Left ventricle myocardium inferior (tissue), 1 donor: ENCODE results near the gene PODN. TPM values are rescaled to one million over a fixed set of nuclear protein-coding genes. Genes with fewer than 3 reads are reported as not detected.

Source experiments
- DNase-seq: peaks from one replicate; pipeline ENCODE4 v3.0.0-alpha.2; 2020
- H3K27ac ChIP-seq: fragments of 200-600 bp; replicated peaks from 2 replicates; pipeline ENCODE4 v1.8.0; 2021
- H3K27me3 ChIP-seq: fragments of 200-600 bp; 2 replicates; pipeline ENCODE4 v1.8.0; 2021; ENCODE audit warnings: low read depth
- H3K36me3 ChIP-seq: fragments of 200-600 bp; 2 replicates; pipeline ENCODE4 v1.8.0; 2021
- H3K4me1 ChIP-seq: fragments of 200-600 bp; 2 replicates; pipeline ENCODE4 v1.8.0; 2021
- H3K4me3 ChIP-seq: fragments of 200-600 bp; 2 replicates; pipeline ENCODE4 v1.8.0; 2021; ENCODE audit warnings: mild to moderate bottlenecking, moderate library complexity
- H3K9me3 ChIP-seq: fragments of 200-600 bp; replicated peaks from 2 replicates; pipeline ENCODE4 v1.8.0; 2021
- CTCF ChIP-seq: fragments of 200-600 bp; IDR thresholded peaks from 2 replicates; pipeline ENCODE4 v1.8.0; 2021; ENCODE audit warnings: antibody characterized with exemption, mild to moderate bottlenecking, borderline replicate concordance
- intact Hi-C: fragments of 100-400 bp; cut with micrococcal nuclease; formaldehyde crosslinking; loops from one replicate; pipeline ENCODE4 v1.11.0; 2022
- total RNA-seq: library from RNA; stranded (reverse); fragmentation: NEBNext Ultra II Directional; extraction: Animal tissue kit (Norgen Biotek cat#: 25700); gene quantifications from one replicate; pipeline ENCODE4 v1.2.1, GENCODE V29; 2021
- donor health status: DM: no; HTN: yes; CAD: no; lungs with severe emphysema.

The PODN gene
- total RNA-seq, 1 donor from 2014 or later, result 22.9 TPM

DNA sequence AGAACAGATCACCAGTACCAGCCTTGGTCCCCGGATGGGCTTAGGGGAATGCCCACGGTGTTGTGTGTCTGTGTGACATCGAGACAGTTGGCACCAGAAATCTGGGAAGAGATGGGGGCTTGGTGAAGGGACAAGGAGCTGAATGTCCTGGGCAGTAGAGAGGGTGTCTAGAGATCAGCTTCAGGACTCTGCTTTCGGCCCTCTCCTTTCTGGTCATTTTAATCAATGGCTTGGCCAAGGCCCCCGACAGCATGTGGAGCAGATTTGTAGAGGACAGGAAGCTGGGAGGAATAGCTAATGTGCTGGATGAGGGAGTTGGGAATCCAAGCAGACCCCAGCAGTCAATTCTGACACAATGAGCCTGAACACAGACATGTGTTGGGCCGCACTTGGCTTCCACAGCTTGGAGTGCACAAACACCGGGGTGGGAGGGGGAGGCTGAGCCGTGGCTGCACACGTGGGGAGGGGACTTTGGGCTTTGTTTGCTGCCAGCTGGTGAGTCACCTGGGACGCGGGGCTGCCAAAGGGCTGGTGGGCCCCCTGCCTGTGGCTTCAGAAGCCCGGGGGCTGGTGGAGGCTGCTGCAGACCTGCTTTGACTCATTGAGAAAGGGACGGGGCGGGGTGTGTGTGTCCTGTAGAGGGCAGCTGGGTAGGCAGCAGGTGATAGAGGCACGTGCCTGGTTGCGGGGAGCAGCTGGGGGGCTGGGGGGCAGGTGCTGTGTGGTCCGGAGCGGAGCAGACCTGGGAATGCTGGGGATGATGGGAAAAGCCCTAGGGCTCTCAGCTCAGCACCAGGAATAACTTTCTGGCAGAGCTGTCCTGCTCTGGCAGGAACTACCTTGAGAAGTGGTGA, 59.5 kb downstream of the PODN start:
- intact Hi-C loops, result no loop called here
- no peaks in the 10 kb centered on the region for H3K9me3 ChIP-seq
- H3K27me3 ChIP-seq, result peaks cover 6% of the 10 kb centered on the region
- H3K4me3 ChIP-seq, result no peak overlapping the region
- no peaks in the 10 kb centered on the region for H3K36me3 ChIP-seq
- peak overlapping the region; percentile 86 for H3K27ac ChIP-seq
- DNase-seq, result peak; percentile 69
- H3K4me1 ChIP-seq, result peaks cover 47% of the 10 kb centered on the region
- TF ChIP-seq CTCF, result no peak

- Histone ChIP-seq H3K27ac (peak overlapping the region; percentile 86), H3K4me1 (peaks cover 47% of the 10 kb centered on the region), H3K36me3 (no peaks in the 10 kb centered on the region), H3K9me3 (no peaks in the 10 kb centered on the region), H3K27me3 (peaks cover 6% of the 10 kb centered on the region), H3K4me3 (no peak overlapping the region)
- DNase-seq, result peak; percentile 68
- no peak for TF ChIP-seq CTCF
- intact Hi-C loops, result no loop called here
Observed at GRCh38 chr1:53122201-53122885, 60.3 kb downstream of the PODN start.

- no peak for TF ChIP-seq CTCF
- no peak for DNase-seq
- no peaks in the 10 kb centered on the region for H3K36me3 ChIP-seq
- peaks cover 47% of the 10 kb centered on the region for H3K4me1 ChIP-seq
- no peak overlapping the region for H3K4me3 ChIP-seq
- peaks cover 6% of the 10 kb centered on the region for H3K27me3 ChIP-seq
- no peaks in the 10 kb centered on the region for H3K9me3 ChIP-seq
- peak overlapping the region; percentile 86 for H3K27ac ChIP-seq
- intact Hi-C loops, result no loop called here
Observed at GRCh38 chr1:53122961-53123413, 61.0 kb downstream of the PODN start.

- peak; percentile 69 for DNase-seq
- no peaks in the 10 kb centered on the region for H3K36me3 ChIP-seq
- peaks cover 6% of the 10 kb centered on the region for H3K27me3 ChIP-seq
- H3K9me3 ChIP-seq, result no peaks in the 10 kb centered on the region
- H3K4me3 ChIP-seq, result no peak overlapping the region
- peak overlapping the region; percentile 86 for H3K27ac ChIP-seq
- no peak for TF ChIP-seq CTCF
- H3K4me1 ChIP-seq, result peaks cover 47% of the 10 kb centered on the region
- intact Hi-C loops, result no loop called here
Observed at GRCh38 chr1:53123453-53124140, 61.6 kb downstream of the PODN start.

- intact Hi-C loops, result no loop called here
- TF ChIP-seq CTCF, result no peak
- no peaks in the 10 kb centered on the region for H3K9me3 ChIP-seq
- peak overlapping the region; percentile 86 for H3K27ac ChIP-seq
- no peak for DNase-seq
- H3K36me3 ChIP-seq, result no peaks in the 10 kb centered on the region
- peaks cover 47% of the 10 kb centered on the region for H3K4me1 ChIP-seq
- peaks cover 2% of the 10 kb centered on the region for H3K27me3 ChIP-seq
- H3K4me3 ChIP-seq, result no peak overlapping the region
Observed at GRCh38 chr1:53125122-53125521, 63.1 kb downstream of the PODN start.
